HL-60/S4 treated with retinoic acid at 250 ng/mL for 4 days and 3 days (cell line): ENCODE measurements around the gene CELF2.

Experiments
- in situ Hi-C: fragments of 300-500 bp; cut with MboI; formaldehyde crosslinking; loops from 2 replicates; pipeline ENCODE4 v1.7.0; 2022; ENCODE audit warnings: low sequenced_read_pairs

CELF2 gene

DNA sequence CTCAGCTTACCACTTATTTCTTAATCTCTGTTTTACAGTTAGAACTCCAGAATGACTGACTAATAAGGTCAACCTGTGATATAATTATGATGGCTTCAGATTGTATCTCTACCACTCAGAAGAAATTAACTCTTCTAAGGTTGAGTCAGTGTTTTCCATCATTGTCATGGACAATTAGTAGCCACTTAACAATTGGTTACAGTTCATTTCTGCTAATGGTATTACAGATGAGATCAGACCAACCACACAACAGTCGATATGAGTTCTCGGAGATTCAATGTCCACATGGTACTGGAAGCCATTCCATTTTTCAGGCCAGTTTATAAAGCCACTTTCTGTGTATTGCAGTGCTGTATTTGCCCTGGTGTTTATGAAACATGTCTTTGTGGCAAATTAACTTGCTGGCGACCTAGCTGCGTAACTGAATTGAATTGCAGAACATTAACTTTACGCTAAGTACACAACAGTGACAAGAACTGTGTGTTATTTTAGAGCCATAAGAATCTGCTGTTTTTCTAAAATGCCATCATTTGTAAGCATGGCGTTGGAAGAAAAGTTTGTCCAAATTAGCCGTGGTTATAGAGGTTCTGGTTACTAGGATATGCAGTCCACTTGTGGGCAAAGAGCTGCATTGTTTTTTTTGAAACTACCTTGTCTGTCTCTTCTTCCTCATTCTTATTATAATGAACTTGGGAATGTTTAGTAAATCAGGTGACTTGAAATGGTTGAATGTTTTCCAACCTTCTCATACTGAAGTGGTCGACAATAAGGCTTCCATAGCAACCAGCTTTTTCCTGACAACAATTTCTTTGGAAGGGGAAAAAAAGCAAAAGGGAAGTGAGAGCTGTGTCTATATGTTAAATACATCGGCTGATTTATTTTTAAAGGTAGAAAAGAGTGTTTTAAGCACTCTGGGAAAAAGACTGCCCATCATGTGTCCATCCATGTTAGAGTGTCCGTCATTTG lies 76.4 kb downstream of the CELF2 start:
- in situ Hi-C loops: no loop called here

GRCh38 chr10:11095374-11095801 lies 77.7 kb downstream of the CELF2 start:
- in situ Hi-C loops: no loop called here

- in situ Hi-C loops: no loop called here
These were observed 78.8 kb downstream of the CELF2 start for GRCh38 chr10:11096422-11096821.

GRCh38 chr10:11097686-11098085 lies 80.0 kb downstream of the CELF2 start:
- in situ Hi-C loops: no loop called here

DNA sequence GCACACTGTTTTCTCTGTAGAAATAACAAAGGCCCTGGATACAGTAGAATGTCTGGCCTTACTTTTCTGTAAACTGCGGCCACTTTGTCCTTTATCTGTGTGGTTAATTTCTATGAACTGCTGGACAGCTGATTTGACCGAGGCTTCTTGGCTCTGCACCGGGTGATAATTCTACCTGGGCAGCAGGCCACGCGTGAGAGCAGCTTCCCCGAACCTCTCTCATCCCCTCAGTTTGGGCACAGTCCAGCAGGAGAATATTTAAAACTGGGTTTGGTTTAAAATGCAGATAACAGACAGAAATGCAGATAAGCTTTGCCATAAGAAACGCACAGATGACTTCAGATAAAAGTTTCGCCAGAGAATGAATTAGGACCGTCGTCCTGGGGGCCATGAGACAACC lies 81.0 kb downstream of the CELF2 start:
- in situ Hi-C loops: no loop called here

DNA sequence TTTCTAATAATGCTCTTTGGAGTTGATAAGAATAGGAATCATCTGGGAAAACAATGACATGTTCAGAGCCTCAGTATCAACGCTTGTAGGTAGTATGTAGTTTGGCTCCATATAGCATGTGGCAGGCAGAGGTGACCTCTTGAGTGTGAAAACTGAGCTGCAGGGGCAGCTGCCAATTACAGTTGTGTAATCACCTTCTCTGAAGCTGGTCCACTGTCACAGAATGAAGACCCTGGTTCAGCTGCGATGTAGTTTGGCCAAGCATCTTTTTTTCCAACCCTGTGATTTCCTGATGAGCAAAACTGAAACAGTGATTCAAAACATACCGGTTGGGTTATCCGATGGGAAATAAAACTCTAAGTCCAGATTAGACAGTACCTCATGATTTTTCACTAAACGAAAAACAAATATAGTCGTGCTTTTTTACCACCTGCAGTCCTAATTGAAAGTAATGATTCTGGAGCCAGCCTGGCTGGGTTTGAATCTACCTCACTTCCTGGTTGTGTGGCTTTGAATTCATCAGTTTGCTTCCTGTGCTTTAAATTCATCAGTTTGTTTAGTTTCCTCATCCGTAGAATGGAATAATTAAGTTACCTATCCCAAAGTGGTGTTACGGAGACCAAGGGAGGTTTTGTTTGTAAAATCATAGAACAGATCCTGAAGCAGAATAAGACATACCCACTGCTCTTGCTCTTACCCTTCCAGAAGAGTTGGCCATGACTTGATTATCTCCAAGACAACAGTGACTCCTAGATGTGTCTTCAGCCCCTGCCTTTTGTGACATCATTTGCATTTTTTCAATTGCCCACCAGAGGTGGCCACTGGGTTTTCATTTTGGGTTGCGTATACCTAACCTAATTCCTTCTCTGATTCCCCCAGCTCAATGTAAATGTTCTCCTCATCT lies 87.4 kb downstream of the CELF2 start:
- in situ Hi-C loops: no loop called here

DNA sequence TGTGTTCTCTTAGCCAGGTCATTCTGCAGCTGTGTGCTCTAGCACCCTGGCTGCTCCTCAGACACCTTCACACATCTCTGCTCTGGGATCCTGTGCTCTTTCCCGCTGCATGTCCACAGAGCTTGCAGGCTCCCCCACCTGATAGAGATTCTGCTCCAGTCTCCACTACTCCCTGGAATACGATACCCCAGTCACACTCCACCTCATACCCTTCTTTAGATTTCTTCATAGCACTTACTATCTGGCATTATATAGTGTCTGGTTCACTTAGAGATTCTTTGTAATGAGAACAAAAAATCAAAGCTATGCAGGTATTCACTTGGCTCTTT lies 88.0 kb downstream of the CELF2 start:
- in situ Hi-C loops: no loop called here

GRCh38 chr10:11106621-11107374 lies 89.1 kb downstream of the CELF2 start:
- in situ Hi-C loops: no loop called here

- in situ Hi-C loops: no loop called here
These were observed 90.3 kb downstream of the CELF2 start for GRCh38 chr10:11107948-11108347.

GRCh38 chr10:11108356-11108755 lies 90.7 kb downstream of the CELF2 start:
- in situ Hi-C loops: no loop called here

DNA sequence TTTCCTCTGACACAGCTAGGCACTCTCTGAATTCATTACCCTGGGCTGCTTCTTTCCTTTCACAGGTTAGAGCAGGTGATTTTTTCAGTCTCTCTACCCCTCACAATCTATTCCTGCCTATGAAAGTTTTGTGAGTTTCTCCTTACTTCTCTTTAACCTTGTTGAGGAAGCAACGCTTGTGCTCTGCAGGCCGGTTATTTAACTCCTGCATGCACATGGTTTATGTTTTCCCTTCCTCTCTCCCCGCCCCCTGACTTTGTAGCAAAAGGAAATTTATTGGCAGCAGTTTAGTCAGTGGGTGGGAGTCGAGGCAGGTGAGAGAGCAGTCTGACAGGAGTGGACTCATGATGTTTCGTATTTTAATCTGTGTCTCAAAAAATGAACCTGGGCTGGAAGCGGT lies 91.9 kb downstream of the CELF2 start:
- in situ Hi-C loops: no loop called here

GRCh38 chr10:11110539-11110938 lies 92.9 kb downstream of the CELF2 start:
- in situ Hi-C loops: no loop called here

DNA sequence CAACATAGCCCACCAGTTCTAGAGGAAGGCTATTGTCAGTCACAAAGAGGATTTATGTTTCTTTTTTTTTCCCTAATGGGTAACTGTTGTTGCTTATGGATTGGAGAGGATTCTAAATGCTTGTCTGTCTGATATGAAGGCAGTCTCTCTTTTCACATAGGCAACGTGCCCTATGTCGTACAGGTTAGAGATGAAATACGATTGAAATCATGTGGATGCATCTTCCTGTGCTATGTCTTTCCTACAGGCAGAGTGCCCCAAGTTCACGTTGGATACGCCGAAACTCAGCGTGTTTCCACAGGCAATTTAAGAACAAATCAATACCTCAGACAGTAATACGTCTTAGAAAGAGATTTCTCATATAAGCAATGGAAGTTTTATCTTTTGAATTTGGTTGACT lies 93.8 kb downstream of the CELF2 start:
- in situ Hi-C loops: no loop called here

GRCh38 chr10:11112718-11113117 lies 95.0 kb downstream of the CELF2 start:
- in situ Hi-C loops: no loop called here

- in situ Hi-C loops: no loop called here
These were observed 95.5 kb downstream of the CELF2 start for GRCh38 chr10:11113156-11113555.

- in situ Hi-C loops: no loop called here
These were observed 96.6 kb downstream of the CELF2 start for GRCh38 chr10:11114269-11114668.

DNA sequence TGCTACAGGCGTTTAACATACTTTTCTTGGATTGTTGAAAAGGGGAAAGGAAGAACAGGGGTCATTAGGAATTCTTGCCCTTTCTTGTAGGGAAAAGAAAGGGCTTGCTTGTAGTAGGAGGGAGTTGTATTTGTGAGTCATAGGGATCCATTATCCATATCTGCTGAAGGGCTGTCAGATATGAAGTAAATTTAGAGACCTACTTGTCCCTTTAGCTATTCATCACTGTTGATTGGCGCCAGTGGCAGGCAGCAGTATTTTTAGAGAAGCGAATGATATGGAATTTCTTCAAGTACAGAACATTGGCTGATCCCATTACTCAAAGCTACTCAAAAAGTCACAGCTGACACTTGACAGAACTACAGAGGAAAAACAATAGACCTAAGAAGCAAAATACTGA lies 97.7 kb downstream of the CELF2 start:
- in situ Hi-C loops: no loop called here

- in situ Hi-C loops: no loop called here
These were observed 98.7 kb downstream of the CELF2 start for GRCh38 chr10:11116361-11116760.

- in situ Hi-C loops: no loop called here
These were observed 99.1 kb downstream of the CELF2 start for GRCh38 chr10:11116817-11117216.

- in situ Hi-C loops: no loop called here
These were observed 101.0 kb downstream of the CELF2 start for GRCh38 chr10:11118686-11119085.

DNA sequence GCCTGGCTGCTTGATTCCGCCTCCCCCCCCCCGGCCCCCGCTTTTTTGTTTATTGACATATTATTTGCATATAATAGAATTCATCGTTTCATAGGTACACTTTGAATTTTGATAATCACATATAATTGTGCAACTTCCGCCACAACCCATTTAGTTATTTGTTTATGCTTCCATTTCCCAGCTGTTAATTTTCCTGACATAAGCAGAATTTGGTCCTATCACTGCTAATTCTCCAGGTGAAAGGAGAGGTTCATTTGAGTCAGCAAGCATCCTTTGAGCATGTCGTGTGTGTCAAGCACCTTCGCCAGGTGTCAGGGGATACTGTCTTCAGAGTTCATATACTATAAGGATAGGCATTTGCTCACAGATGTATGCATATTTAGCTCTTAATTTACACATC lies 102.2 kb downstream of the CELF2 start:
- in situ Hi-C loops: no loop called here
